Brain microvascular endothelial cell (primary cell): ENCODE data around the gene WDR86.

ENCODE experiments used
- DNase-seq: peaks from one replicate; pipeline ENCODE4 v3.0.0-alpha.2; 2020
- H3K27ac ChIP-seq: fragments of 250-450 bp; sonication (Bioruptor Pico); 2 replicates; pipeline ENCODE4 v1.5.1; 2020; ENCODE audit warnings: mild to moderate bottlenecking, moderate library complexity
- H3K27me3 ChIP-seq: fragments of 250-450 bp; sonication (Bioruptor Pico); replicated peaks from 2 replicates; pipeline ENCODE4 v1.5.1; 2020; ENCODE audit warnings: mild to moderate bottlenecking
- H3K36me3 ChIP-seq: fragments of 250-450 bp; sonication (Bioruptor Pico); replicated peaks from 2 replicates; pipeline ENCODE4 v1.5.1; 2020; ENCODE audit warnings: mild to moderate bottlenecking
- H3K4me3 ChIP-seq: 2 replicates; pipeline ENCODE4 v1.5.1; 2011; ENCODE audit warnings: low read depth, mild to moderate bottlenecking, control low read depth, low read length, moderate library complexity
- CTCF ChIP-seq: IDR thresholded peaks from 2 replicates; pipeline ENCODE4 v1.5.1; 2011; ENCODE audit warnings: low read depth, mild to moderate bottlenecking, moderate library complexity, low read length, control low read depth, inconsistent platforms; ENCODE audit errors: missing control alignments
- in situ Hi-C: cut with HindIII; loops from 2 replicates; pipeline ENCODE4 v1.10.0; 2017; ENCODE audit warnings: low sequenced_read_pairs, low pct_ligation_motif_present

The WDR86 gene

GRCh38 chr7:151351027-151351426 lies 58.8 kb downstream of the WDR86 start:
- no peak for DNase-seq
- TF ChIP-seq CTCF = peak; percentile 29
- H3K36me3 ChIP-seq = peaks cover 67% of the 10 kb centered on the region

GRCh38 chr7:151349507-151349853 lies 60.4 kb downstream of the WDR86 start:
- no peak overlapping the region for H3K4me3 ChIP-seq
- no peak overlapping the region for H3K27ac ChIP-seq
- in situ Hi-C loops = no loop called here

More at GRCh38 chr7:151351027-151351426, 58.8 kb downstream of the WDR86 start:
- no peak overlapping the region for H3K27ac ChIP-seq
- H3K4me3 ChIP-seq = no peak overlapping the region
- in situ Hi-C loops = no loop called here
- no peaks in the 10 kb centered on the region for H3K27me3 ChIP-seq

DNA sequence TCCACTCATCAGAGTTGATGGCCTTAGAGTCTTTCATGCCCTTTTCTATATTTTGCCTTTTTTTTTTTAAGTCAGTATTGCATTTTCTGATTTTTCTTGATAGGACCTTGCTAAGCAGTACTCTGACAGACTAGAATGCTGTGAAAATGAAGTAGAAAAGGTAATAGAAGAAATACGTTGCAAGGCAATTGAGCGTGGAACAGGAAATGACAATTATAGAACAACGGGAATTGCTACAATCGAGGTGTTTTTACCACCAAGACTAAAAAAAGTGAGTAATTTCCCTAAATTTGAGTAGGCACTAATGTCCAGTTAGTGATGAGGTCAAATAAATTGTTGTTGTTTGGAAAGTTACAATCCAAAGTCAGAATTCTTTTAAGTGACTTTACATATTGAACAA lies 60.9 kb downstream of the WDR86 start:
- Histone ChIP-seq H3K27ac (no peak overlapping the region), H3K36me3 (peaks cover 63% of the 10 kb centered on the region)
- no peak for TF ChIP-seq CTCF

More at GRCh38 chr7:151349507-151349853, 60.4 kb downstream of the WDR86 start:
- no peaks in the 10 kb centered on the region for H3K27me3 ChIP-seq
- no peak for TF ChIP-seq CTCF
- no peak for DNase-seq
- peaks cover 64% of the 10 kb centered on the region for H3K36me3 ChIP-seq

GRCh38 chr7:151347200-151347599 lies 62.6 kb downstream of the WDR86 start:
- Histone ChIP-seq H3K27me3 (no peaks in the 10 kb centered on the region), H3K27ac (no peak overlapping the region), H3K36me3 (peaks cover 47% of the 10 kb centered on the region), H3K4me3 (no peak overlapping the region)
- TF ChIP-seq CTCF = no peak
- in situ Hi-C loops = no loop called here
- no peak for DNase-seq

More for the DNA sequence above, 60.9 kb downstream of the WDR86 start:
- Histone ChIP-seq H3K27me3 (no peaks in the 10 kb centered on the region), H3K4me3 (no peak overlapping the region)
- in situ Hi-C loops = no loop called here
- no peak for DNase-seq

- in situ Hi-C loops = no loop called here
- Histone ChIP-seq H3K36me3 (peaks cover 39% of the 10 kb centered on the region), H3K4me3 (no peak overlapping the region), H3K27ac (no peak overlapping the region), H3K27me3 (no peaks in the 10 kb centered on the region)
- TF ChIP-seq CTCF = no peak
- DNase-seq = no peak
Observed at GRCh38 chr7:151346470-151346769, 63.4 kb downstream of the WDR86 start.
